Brain microvascular endothelial cell (primary cell): ENCODE measurements around the gene FAM228B.

Experiments used
- DNase-seq: peaks from one replicate; pipeline ENCODE4 v3.0.0-alpha.2; 2020
- H3K27ac ChIP-seq: fragments of 250-450 bp; sonication (Bioruptor Pico); 2 replicates; pipeline ENCODE4 v1.5.1; 2020; ENCODE audit warnings: mild to moderate bottlenecking, moderate library complexity
- H3K27me3 ChIP-seq: fragments of 250-450 bp; sonication (Bioruptor Pico); replicated peaks from 2 replicates; pipeline ENCODE4 v1.5.1; 2020; ENCODE audit warnings: mild to moderate bottlenecking
- H3K36me3 ChIP-seq: fragments of 250-450 bp; sonication (Bioruptor Pico); replicated peaks from 2 replicates; pipeline ENCODE4 v1.5.1; 2020; ENCODE audit warnings: mild to moderate bottlenecking
- H3K4me3 ChIP-seq: 2 replicates; pipeline ENCODE4 v1.5.1; 2011; ENCODE audit warnings: low read depth, mild to moderate bottlenecking, control low read depth, low read length, moderate library complexity
- in situ Hi-C: cut with HindIII; loops from 2 replicates; pipeline ENCODE4 v1.10.0; 2017; ENCODE audit warnings: low sequenced_read_pairs, low pct_ligation_motif_present
- TF ChIP-seq, protein P1 (sequence below): IDR thresholded peaks from 2 replicates; pipeline ENCODE4 v1.5.1; 2011; ENCODE audit warnings: low read depth, mild to moderate bottlenecking, moderate library complexity, low read length, control low read depth, inconsistent platforms; ENCODE audit errors: missing control alignments

The FAM228B gene

DNA sequence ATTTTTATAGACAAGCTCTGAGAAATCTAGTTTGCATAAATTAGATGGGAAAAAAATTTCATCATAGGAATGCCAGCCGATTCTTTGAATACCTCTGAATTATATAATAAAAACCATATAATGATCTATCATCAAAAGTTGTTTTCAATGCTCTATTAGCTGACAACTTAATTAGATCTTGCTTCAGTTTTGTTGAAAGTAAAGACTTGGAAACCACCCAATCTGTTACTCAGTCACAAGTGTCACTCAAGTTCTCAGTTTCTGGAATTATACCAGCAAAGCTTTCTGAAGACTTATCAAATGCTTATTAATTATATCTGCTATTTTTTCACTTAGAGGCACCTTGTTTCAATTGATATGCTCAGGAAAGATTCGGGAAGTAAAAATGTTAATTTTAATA is 21.3 kb upstream of the FAM228B start:
- Histone ChIP-seq H3K36me3 (no peaks in the 10 kb centered on the region), H3K4me3 (no peak overlapping the region), H3K27ac (no peak overlapping the region), H3K27me3 (no peaks in the 10 kb centered on the region)
- TF ChIP-seq, protein P1, sequence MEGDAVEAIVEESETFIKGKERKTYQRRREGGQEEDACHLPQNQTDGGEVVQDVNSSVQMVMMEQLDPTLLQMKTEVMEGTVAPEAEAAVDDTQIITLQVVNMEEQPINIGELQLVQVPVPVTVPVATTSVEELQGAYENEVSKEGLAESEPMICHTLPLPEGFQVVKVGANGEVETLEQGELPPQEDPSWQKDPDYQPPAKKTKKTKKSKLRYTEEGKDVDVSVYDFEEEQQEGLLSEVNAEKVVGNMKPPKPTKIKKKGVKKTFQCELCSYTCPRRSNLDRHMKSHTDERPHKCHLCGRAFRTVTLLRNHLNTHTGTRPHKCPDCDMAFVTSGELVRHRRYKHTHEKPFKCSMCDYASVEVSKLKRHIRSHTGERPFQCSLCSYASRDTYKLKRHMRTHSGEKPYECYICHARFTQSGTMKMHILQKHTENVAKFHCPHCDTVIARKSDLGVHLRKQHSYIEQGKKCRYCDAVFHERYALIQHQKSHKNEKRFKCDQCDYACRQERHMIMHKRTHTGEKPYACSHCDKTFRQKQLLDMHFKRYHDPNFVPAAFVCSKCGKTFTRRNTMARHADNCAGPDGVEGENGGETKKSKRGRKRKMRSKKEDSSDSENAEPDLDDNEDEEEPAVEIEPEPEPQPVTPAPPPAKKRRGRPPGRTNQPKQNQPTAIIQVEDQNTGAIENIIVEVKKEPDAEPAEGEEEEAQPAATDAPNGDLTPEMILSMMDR, result no peak
- in situ Hi-C loops, result no loop called here
- no peak for DNase-seq

DNA sequence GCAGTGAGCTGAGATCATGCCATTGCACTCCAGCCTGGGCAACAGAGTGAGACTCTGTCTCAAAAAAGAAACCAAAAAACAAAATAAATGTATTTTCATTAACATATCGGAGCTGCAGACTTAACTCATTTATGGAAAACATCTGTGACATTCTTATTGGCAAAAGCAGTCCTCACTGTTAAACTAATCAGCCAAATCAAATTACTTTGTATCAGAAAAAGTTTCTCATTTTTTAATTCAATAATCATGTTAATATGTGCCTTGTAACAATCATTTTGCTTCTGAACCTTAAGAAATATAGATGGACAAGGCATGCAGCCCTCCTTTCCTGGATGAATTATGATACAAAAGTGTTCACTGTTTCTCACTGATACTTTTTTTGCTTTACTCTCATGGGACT is 20.6 kb upstream of the FAM228B start:
- no peak for DNase-seq
- H3K27me3 ChIP-seq, result no peaks in the 10 kb centered on the region
- no peak overlapping the region for H3K27ac ChIP-seq
- in situ Hi-C loops, result no loop called here
- no peaks in the 10 kb centered on the region for H3K36me3 ChIP-seq
- TF ChIP-seq, protein P1, result no peak
- no peak overlapping the region for H3K4me3 ChIP-seq

DNA sequence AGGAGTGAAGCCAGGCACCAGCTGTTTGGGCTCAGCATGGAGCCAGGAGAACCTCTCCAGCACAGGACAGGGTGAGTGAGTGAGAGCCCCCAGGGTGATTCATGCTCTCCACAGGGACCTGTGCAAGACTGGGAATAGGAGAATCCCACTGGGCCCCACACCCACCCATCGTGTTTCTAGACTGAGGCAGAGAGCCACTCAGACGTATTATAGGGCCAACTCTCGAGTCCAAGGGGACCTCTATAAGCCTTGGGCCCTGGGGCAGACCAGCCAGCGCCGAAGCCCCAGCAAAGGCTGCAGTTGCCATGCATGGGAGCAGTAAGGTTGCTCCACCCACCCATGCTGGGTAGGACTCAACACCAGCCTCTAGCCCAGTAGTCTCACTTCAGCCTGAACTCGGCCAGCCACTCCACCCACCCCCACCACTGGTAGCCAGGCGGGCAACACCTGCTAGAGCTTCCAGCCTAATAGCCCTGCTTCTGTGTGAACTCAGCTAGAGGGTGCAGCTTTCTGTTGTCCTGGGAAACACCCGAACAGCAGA is 19.1 kb upstream of the FAM228B start:
- H3K27ac ChIP-seq, result no peak overlapping the region
- no peak for DNase-seq
- H3K4me3 ChIP-seq, result no peak overlapping the region
- in situ Hi-C loops, result no loop called here
- no peaks in the 10 kb centered on the region for H3K36me3 ChIP-seq
- H3K27me3 ChIP-seq, result no peaks in the 10 kb centered on the region
- TF ChIP-seq, protein P1, result no peak

DNA sequence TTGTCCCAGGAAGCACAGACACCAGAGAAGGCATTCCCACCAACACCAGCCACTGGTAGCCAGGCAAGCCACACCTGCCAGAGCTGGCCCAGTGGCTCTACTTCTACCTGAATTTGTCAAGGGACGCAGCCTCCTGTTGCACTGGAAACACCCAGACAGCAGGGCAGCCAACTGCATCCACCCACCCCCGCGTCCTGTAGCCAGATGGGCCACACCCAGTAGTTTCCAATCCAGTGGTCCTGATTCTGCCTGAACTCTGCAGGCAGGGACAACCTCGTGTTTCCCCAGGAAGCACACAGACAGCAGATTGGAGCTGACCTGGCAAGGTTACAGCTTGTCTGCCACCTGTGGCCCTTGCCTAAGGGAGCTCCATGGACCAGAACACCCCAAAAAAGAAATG is 18.4 kb upstream of the FAM228B start:
- no peak for DNase-seq
- in situ Hi-C loops, result no loop called here
- Histone ChIP-seq H3K27ac (no peak overlapping the region), H3K27me3 (no peaks in the 10 kb centered on the region), H3K4me3 (no peak overlapping the region), H3K36me3 (no peaks in the 10 kb centered on the region)
- TF ChIP-seq, protein P1, result no peak

DNA sequence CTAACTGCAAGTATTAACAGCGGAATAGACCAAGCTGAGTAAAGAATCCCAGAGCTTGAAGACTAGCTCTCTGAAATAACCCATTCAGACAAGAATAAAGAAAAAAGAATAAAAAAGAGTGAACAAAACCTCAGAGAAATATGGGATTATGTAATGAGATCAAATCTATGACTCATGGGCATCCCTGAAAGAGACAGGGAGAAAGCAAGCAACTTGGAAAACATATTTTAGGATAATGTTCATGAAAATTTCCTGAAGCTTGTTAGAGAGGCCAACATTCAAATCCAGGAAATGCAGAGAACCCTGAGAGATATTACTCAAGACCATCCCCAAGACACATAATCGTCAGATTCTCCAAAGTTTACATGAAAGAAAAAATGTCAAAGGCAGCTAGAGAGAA is 17.5 kb upstream of the FAM228B start:
- TF ChIP-seq, protein P1, result no peak
- H3K36me3 ChIP-seq, result no peaks in the 10 kb centered on the region
- in situ Hi-C loops, result no loop called here
- no peak overlapping the region for H3K27ac ChIP-seq
- no peak for DNase-seq
- H3K4me3 ChIP-seq, result no peak overlapping the region
- no peaks in the 10 kb centered on the region for H3K27me3 ChIP-seq

DNA sequence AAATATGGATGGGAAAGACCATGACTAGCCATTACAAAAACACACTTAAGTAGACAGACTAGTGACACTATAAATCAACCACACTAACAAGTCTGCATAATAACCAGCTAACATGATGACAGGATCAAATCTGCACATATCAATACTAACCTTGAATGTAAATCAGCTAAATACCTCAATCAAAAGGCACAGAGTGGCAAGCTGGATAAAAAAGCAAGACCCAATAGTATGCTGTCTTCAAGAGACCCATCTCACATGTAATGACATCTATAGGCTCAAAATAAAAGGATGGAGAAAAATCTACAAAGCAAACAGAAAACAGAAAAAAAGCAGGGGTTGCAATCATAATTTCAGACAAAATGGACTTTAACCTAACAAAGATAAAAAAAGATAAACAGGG is 16.5 kb upstream of the FAM228B start:
- in situ Hi-C loops, result no loop called here
- no peaks in the 10 kb centered on the region for H3K36me3 ChIP-seq
- no peak for DNase-seq
- no peak overlapping the region for H3K4me3 ChIP-seq
- no peak overlapping the region for H3K27ac ChIP-seq
- TF ChIP-seq, protein P1, result no peak
- no peaks in the 10 kb centered on the region for H3K27me3 ChIP-seq
